ENCODE results near the gene SPATA33.

SPATA33 gene

GRCh38 chr16:89710709-89711564 lies 53.3 kb downstream of the SPATA33 start:
- Histone ChIP-seq H3K4me3 (ENCODE audit: low read depth in 1 of 2, low read length in 2 of 2) (no peak overlapping the region), H3K27ac (ENCODE audit: low read length) (no peak overlapping the region), H3K4me2 (ENCODE audit: insufficient read depth, low read length) (no peak overlapping the region; the same call in 1 of the 2 replicates), H3K9me3 (ENCODE audit: insufficient read depth, low read length, severe bottlenecking) (no peaks in the 10 kb centered on the region), H3K27me3 (ENCODE audit: insufficient read depth, low read length, poor library complexity) (no peaks in the 10 kb centered on the region), H3K9ac (ENCODE audit: low read depth, low read length) (no peak overlapping the region), H2AFZ (ENCODE audit: low read depth, low read length) (no peak overlapping the region), H3K36me3 (ENCODE audit: insufficient read depth, low read length) (no peaks in the 10 kb centered on the region), H3K79me2 (ENCODE audit: insufficient read depth, low read length) (no peaks in the 10 kb centered on the region), H3K4me1 (ENCODE audit: insufficient read depth, low read length) (peaks cover 19% of the 10 kb centered on the region), H4K20me1 (ENCODE audit: insufficient read depth, low read length) (no peaks in the 10 kb centered on the region)
- no peak for DNase-seq
- no peak for ATAC-seq (ENCODE audit: insufficient read depth, low read depth)
- TF ChIP-seq EZH2 (IDR thresholded peaks at IDR 0.05; ENCODE audit: borderline replicate concordance, low read depth, low read length, severe bottlenecking) (no peak), CTCF (IDR thresholded peaks at IDR 0.05; ENCODE audit: borderline replicate concordance, extremely low read depth, low read length, poor library complexity, severe bottlenecking) (no peak)

- peak overlapping the region; percentile 60 for H3K9ac ChIP-seq (ENCODE audit: low read depth, low read length)
- no peaks in the 10 kb centered on the region for H3K79me2 ChIP-seq (ENCODE audit: insufficient read depth, low read length)
- peak overlapping the region; percentile 81 for H3K4me2 ChIP-seq (ENCODE audit: insufficient read depth, low read length)
- TF ChIP-seq CTCF (IDR thresholded peaks at IDR 0.05; ENCODE audit: borderline replicate concordance, extremely low read depth, low read length, poor library complexity, severe bottlenecking) (no peak), EZH2 (IDR thresholded peaks at IDR 0.05; ENCODE audit: borderline replicate concordance, low read depth, low read length, severe bottlenecking) (no peak)
- H3K27me3 ChIP-seq (ENCODE audit: insufficient read depth, low read length, poor library complexity) = no peaks in the 10 kb centered on the region
- H3K36me3 ChIP-seq (ENCODE audit: insufficient read depth, low read length) = no peaks in the 10 kb centered on the region
- no peaks in the 10 kb centered on the region for H4K20me1 ChIP-seq (ENCODE audit: insufficient read depth, low read length)
- peak overlapping the region; percentile 41 to 66; a peak in 3 of 4 replicates for H3K4me3 ChIP-seq (ENCODE audit: low read depth in 1 of 2, low read length in 2 of 2)
- H2AFZ ChIP-seq (ENCODE audit: low read depth, low read length) = peak overlapping the region; percentile 72
- ATAC-seq (ENCODE audit: insufficient read depth, low read depth) (peak; percentile 80), DNase-seq (peak; percentile 81)
- H3K27ac ChIP-seq (ENCODE audit: low read length) = peak overlapping the region; percentile 44
- no peaks in the 10 kb centered on the region for H3K9me3 ChIP-seq (ENCODE audit: insufficient read depth, low read length, severe bottlenecking)
- H3K4me1 ChIP-seq (ENCODE audit: insufficient read depth, low read length) = peaks cover 12% of the 10 kb centered on the region
Measured at GRCh38 chr16:89711601-89712273, 54.1 kb downstream of the SPATA33 start.

- DNase-seq = no peak
- no peaks in the 10 kb centered on the region for H3K36me3 ChIP-seq (ENCODE audit: insufficient read depth, low read length)
- no peaks in the 10 kb centered on the region for H3K27me3 ChIP-seq (ENCODE audit: insufficient read depth, low read length, poor library complexity)
- H3K4me1 ChIP-seq (ENCODE audit: insufficient read depth, low read length) = peaks cover 12% of the 10 kb centered on the region
- no peaks in the 10 kb centered on the region for H3K9me3 ChIP-seq (ENCODE audit: insufficient read depth, low read length, severe bottlenecking)
- ATAC-seq (ENCODE audit: insufficient read depth, low read depth) = peak; percentile 11; the same call in 2 of the 3 replicates
- H3K9ac ChIP-seq (ENCODE audit: low read depth, low read length) = peak overlapping the region; percentile 60
- TF ChIP-seq EZH2 (IDR thresholded peaks at IDR 0.05; ENCODE audit: borderline replicate concordance, low read depth, low read length, severe bottlenecking) = no peak
- H3K4me2 ChIP-seq (ENCODE audit: insufficient read depth, low read length) = peak overlapping the region; percentile 81
- peak overlapping the region; percentile 72 for H2AFZ ChIP-seq (ENCODE audit: low read depth, low read length)
- H3K27ac ChIP-seq (ENCODE audit: low read length) = peak overlapping the region; percentile 44
- H4K20me1 ChIP-seq (ENCODE audit: insufficient read depth, low read length) = no peaks in the 10 kb centered on the region
- peak overlapping the region; percentile 41 to 66; a peak in 3 of 4 replicates for H3K4me3 ChIP-seq (ENCODE audit: low read depth in 1 of 2, low read length in 2 of 2)
- no peaks in the 10 kb centered on the region for H3K79me2 ChIP-seq (ENCODE audit: insufficient read depth, low read length)
Measured at GRCh38 chr16:89712274-89712781, 54.7 kb downstream of the SPATA33 start.

Measured in DND-41 (cell line).